GM11168 (cell line): ENCODE measurements around the gene ALOX15.
"Not testable (repeated sequence)": the region's sequence is repeated elsewhere in the genome, so short reads cannot be mapped to it uniquely, and the experiment has no call there.

Experiments used
- in situ Hi-C: fragments of 300-500 bp; cut with MboI; formaldehyde crosslinking; loops from one replicate; pipeline ENCODE4 v1.12.0; 2022; ENCODE audit warnings: low sequenced_read_pairs; ENCODE audit not compliant: unreplicated experiment

ALOX15 gene

GRCh38 chr17:4623249-4623648, 18.2 kb downstream of the ALOX15 start:
- in situ Hi-C loops = loop anchor here (5.0 to 10.0 kb wide), 2 partner anchors 56 to 188 kb away; partner anchors contain the start of gene SPNS3

- in situ Hi-C loops = loop anchor here (5.0 to 10.0 kb wide), 2 partner anchors 55 to 188 kb away; partner anchors contain the start of gene SPNS3
These were observed 19.1 kb downstream of the ALOX15 start for GRCh38 chr17:4622375-4622774.

GRCh38 chr17:4620531-4621101, 20.9 kb downstream of the ALOX15 start:
- in situ Hi-C loops = loop anchor here (5.0 to 10.0 kb wide), 2 partner anchors 53 to 186 kb away; partner anchors contain the start of gene SPNS3

GRCh38 chr17:4617590-4618351, 23.7 kb downstream of the ALOX15 start:
- in situ Hi-C loops = no loop called here

- in situ Hi-C loops = no loop called here
These were observed 24.4 kb downstream of the ALOX15 start for GRCh38 chr17:4617090-4617489.

- in situ Hi-C loops = no loop called here
These were observed 25.0 kb downstream of the ALOX15 start for GRCh38 chr17:4616476-4616875.

GRCh38 chr17:4610656-4611055, 30.8 kb downstream of the ALOX15 start:
- in situ Hi-C loops = no loop called here

GRCh38 chr17:4610162-4610561, 31.3 kb downstream of the ALOX15 start:
- in situ Hi-C loops = no loop called here

GRCh38 chr17:4609761-4610160, 31.7 kb downstream of the ALOX15 start:
- in situ Hi-C loops = no loop called here

GRCh38 chr17:4607773-4608187, 33.7 kb downstream of the ALOX15 start:
- in situ Hi-C loops = no loop called here

- in situ Hi-C loops = no loop called here
These were observed 34.2 kb downstream of the ALOX15 start for GRCh38 chr17:4607261-4607741.

- in situ Hi-C loops = no loop called here
These were observed 35.7 kb downstream of the ALOX15 start for GRCh38 chr17:4605826-4606225.

- in situ Hi-C loops = not testable (repeated sequence)
These were observed 36.7 kb downstream of the ALOX15 start for GRCh38 chr17:4604736-4605135.

- in situ Hi-C loops = no loop called here
These were observed 37.3 kb downstream of the ALOX15 start for GRCh38 chr17:4604111-4604644.

- in situ Hi-C loops = no loop called here
These were observed 39.4 kb downstream of the ALOX15 start for GRCh38 chr17:4602041-4602440.

GRCh38 chr17:4601326-4601725, 40.2 kb downstream of the ALOX15 start:
- in situ Hi-C loops = no loop called here

GRCh38 chr17:4600563-4600962, 40.9 kb downstream of the ALOX15 start:
- in situ Hi-C loops = no loop called here

GRCh38 chr17:4599505-4600281, 41.8 kb downstream of the ALOX15 start:
- in situ Hi-C loops = no loop called here

GRCh38 chr17:4598776-4599504, 42.5 kb downstream of the ALOX15 start:
- in situ Hi-C loops = no loop called here

- in situ Hi-C loops = no loop called here
These were observed 43.5 kb downstream of the ALOX15 start for GRCh38 chr17:4597975-4598374.
